ENCODE results near the gene RAPGEF6.
A peak's percentile ranks its signal among the peaks of the same experiment; 100 is the strongest.
"Not testable (repeated sequence)": the region's sequence is repeated elsewhere in the genome, so short reads cannot be mapped to it uniquely, and the experiment has no call there.

RAPGEF6 gene, protein sequence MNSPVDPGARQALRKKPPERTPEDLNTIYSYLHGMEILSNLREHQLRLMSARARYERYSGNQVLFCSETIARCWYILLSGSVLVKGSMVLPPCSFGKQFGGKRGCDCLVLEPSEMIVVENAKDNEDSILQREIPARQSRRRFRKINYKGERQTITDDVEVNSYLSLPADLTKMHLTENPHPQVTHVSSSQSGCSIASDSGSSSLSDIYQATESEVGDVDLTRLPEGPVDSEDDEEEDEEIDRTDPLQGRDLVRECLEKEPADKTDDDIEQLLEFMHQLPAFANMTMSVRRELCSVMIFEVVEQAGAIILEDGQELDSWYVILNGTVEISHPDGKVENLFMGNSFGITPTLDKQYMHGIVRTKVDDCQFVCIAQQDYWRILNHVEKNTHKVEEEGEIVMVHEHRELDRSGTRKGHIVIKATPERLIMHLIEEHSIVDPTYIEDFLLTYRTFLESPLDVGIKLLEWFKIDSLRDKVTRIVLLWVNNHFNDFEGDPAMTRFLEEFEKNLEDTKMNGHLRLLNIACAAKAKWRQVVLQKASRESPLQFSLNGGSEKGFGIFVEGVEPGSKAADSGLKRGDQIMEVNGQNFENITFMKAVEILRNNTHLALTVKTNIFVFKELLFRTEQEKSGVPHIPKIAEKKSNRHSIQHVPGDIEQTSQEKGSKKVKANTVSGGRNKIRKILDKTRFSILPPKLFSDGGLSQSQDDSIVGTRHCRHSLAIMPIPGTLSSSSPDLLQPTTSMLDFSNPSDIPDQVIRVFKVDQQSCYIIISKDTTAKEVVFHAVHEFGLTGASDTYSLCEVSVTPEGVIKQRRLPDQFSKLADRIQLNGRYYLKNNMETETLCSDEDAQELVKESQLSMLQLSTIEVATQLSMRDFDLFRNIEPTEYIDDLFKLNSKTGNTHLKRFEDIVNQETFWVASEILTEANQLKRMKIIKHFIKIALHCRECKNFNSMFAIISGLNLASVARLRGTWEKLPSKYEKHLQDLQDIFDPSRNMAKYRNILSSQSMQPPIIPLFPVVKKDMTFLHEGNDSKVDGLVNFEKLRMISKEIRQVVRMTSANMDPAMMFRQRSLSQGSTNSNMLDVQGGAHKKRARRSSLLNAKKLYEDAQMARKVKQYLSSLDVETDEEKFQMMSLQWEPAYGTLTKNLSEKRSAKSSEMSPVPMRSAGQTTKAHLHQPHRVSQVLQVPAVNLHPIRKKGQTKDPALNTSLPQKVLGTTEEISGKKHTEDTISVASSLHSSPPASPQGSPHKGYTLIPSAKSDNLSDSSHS (N-terminal part only)

DNA sequence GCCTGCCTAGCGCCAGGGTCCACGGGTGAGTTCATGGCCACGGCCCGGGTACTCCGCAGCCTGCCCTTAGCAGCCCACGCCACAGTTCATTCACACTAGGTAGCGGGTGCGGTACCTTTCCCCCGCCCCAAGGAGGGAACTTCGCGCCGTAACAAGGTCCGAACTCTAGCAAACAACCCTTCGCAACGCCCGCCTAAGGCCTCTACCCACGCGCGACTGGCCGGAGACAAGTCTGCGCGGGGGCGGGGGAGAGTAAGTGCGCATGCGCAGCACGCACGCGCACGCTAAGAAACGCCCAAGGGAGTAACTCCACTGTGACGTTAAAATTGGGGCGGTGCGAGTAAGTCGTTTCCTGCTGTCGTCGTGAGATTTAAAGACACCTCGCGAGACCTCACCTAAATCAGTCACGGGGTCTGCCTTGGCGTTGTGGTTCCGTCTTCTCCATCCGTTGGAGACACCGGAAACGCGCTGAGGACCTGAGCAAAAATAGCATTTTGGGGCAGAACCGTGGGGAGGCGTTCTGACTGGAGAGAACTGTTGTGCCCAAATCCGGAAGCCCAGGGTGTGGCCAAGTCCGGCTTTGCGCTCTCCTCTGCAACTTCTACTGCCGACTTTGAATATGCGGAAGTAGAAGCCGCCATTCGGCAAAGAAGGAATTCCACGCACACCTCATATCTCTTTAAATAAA lies at the start of gene RAPGEF6:
Gene RAPGEF6 (minus strand): TSS at position 234 of the 688 bp plus-strand sequence. CDS start 199 bp downstream, at position 35.
- no peaks in the 10 kb centered on the region for H3K27me3 Mint-ChIP-seq (ENCODE audit: low read depth)
- peaks cover 22% of the 10 kb centered on the region for H3K4me1 Mint-ChIP-seq (ENCODE audit: low read depth)
- H3K4me3 Mint-ChIP-seq: peak within 1 kb of the TSS; percentile 96
- H3K27ac Mint-ChIP-seq: peak within 1 kb of the TSS; percentile 97
- H3K36me3 Mint-ChIP-seq (ENCODE audit: low read depth): peaks cover 7% of the 10 kb centered on the region
- H3K9me3 Mint-ChIP-seq: no peaks in the 10 kb centered on the region

DNA sequence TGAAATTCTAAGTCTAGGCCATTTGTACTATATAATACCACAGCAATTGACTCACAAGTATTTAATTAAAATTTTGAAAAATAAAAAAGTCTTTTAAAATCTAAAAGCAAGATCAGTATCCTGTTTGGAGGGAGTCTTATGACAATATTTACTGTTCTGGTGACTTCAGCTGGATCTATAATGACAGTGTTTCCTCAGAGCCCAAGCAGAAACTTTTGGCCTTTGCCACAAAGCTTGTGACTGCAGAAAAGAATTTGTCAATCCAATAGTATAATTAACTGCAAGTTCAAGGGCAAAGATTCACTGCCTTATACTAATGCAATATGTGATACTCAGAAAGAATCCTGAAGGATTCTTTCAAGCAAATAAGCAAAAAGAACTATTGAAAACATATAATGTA lies 49.6 kb upstream of the RAPGEF6 start:
- Mint-ChIP-seq H3K27ac (no peak overlapping the region), H3K27me3 (ENCODE audit: low read depth) (no peaks in the 10 kb centered on the region), H3K36me3 (ENCODE audit: low read depth) (peaks cover 22% of the 10 kb centered on the region), H3K4me3 (no peak overlapping the region), H3K9me3 (peaks cover 4% of the 10 kb centered on the region), H3K4me1 (ENCODE audit: low read depth) (peaks cover 3% of the 10 kb centered on the region)

DNA sequence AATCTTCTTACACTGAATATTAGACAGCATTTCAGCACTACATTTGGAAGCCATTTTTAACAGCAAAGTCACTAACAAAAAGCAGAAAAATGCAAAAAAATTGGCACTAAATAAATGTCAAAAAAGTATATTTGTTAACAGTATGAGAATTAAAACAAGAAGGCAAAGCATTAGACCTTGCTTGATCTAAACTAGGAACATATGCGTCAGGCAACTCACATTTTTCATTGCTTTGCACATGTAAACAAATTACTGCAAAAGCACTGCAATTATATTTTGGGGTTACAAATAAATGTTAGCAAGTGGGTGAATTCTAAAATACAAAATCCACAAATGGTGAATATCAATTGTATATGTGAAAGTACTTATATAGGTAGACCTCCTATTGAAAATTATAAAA lies 49.0 kb upstream of the RAPGEF6 start:
- Mint-ChIP-seq H3K4me3 (no peak overlapping the region), H3K9me3 (no peaks in the 10 kb centered on the region), H3K36me3 (ENCODE audit: low read depth) (peaks cover 20% of the 10 kb centered on the region), H3K27ac (no peak overlapping the region), H3K27me3 (ENCODE audit: low read depth) (no peaks in the 10 kb centered on the region), H3K4me1 (ENCODE audit: low read depth) (peaks cover 3% of the 10 kb centered on the region)

DNA sequence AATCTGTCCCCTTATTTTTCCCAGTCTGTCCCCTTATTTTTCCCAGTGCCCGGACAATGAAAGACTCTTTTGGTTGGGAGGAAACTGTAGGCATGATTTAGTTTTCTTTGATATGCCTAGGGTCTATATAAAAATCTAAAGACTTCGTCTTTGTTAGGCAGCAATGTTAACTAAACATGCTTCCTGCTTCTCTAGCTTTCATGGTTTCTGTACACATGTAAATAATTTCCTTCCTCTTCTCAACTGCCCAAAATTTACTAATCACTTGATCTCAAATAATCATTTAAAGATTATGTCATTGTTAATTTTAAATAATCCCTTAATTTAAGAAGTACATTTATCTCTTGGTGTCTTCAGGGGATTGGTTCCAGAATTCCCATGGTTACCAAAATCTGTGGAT lies 47.8 kb upstream of the RAPGEF6 start:
- Mint-ChIP-seq H3K4me1 (ENCODE audit: low read depth) (no peaks in the 10 kb centered on the region), H3K27ac (no peak overlapping the region), H3K27me3 (ENCODE audit: low read depth) (no peaks in the 10 kb centered on the region), H3K9me3 (no peaks in the 10 kb centered on the region), H3K36me3 (ENCODE audit: low read depth) (peaks cover 19% of the 10 kb centered on the region), H3K4me3 (no peak overlapping the region)

DNA sequence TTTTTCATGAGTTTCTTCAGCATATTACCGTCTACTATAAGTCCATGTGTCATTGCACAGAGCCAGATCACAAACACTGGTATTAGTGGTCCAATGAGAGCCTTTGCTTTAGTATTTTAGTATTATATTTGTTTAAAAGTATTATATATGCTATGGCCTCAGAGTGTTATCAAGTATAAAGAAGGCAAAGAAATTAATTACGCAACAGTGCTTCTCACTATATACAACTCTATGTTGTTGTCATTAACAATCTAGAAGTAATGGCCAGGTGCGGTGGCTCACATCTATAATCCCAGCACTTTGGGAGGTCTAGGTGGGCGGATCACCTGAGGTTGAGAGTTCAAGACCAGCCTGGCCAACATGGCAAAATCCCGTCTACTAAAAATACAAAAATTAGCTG lies 47.1 kb upstream of the RAPGEF6 start:
- Mint-ChIP-seq H3K27me3 (ENCODE audit: low read depth) (no peaks in the 10 kb centered on the region), H3K36me3 (ENCODE audit: low read depth) (peaks cover 25% of the 10 kb centered on the region), H3K4me1 (ENCODE audit: low read depth) (peaks cover 3% of the 10 kb centered on the region), H3K4me3 (no peak overlapping the region), H3K9me3 (no peaks in the 10 kb centered on the region), H3K27ac (no peak overlapping the region)

DNA sequence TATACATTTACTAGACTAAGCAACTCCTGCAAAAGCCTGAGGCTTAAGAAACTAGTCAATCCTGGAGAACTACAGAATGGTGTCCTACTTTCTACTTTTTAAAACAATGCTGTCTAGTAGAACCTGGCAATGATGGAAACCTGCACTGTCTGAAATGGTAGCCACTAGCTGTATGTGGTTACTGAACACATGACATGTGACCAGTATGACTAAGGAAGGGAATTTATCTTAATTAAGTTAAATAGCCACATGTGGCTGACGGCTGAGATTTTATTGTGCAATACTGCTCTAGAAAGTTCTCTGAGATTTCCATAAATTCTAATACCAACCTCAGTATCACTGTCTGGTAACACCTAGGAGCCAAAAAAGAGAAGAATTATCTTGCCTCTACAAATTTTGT lies 44.9 kb upstream of the RAPGEF6 start:
- Mint-ChIP-seq H3K4me1 (ENCODE audit: low read depth) (peaks cover 8% of the 10 kb centered on the region), H3K4me3 (no peak overlapping the region), H3K27ac (no peak overlapping the region), H3K36me3 (ENCODE audit: low read depth) (peaks cover 41% of the 10 kb centered on the region), H3K27me3 (ENCODE audit: low read depth) (no peaks in the 10 kb centered on the region), H3K9me3 (no peaks in the 10 kb centered on the region)

DNA sequence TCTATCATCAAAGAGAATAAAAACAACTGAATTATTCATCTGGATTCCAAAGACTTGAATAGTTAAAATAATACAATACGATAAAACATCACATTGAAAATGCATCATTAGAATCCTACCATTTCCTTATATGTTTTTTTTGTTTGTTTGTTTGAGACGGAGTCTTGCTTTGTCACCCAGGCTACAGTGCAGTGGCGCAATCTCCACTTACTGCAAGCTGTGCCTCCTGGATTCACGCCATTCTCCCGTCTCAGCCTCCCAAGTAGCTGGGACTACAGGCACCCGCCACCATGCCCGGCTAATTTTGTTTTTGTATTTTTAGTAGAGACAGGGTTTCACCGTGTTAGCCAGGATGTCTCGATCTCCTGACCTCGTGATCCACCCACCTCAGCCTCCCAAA lies 43.2 kb upstream of the RAPGEF6 start:
- not testable (repeated sequence) for H3K27me3 Mint-ChIP-seq (ENCODE audit: low read depth); H3K27ac Mint-ChIP-seq; H3K4me3 Mint-ChIP-seq; H3K9me3 Mint-ChIP-seq
- peaks cover 17% of the 10 kb centered on the region for H3K4me1 Mint-ChIP-seq (ENCODE audit: low read depth)
- H3K36me3 Mint-ChIP-seq (ENCODE audit: low read depth): peaks cover 50% of the 10 kb centered on the region

DNA sequence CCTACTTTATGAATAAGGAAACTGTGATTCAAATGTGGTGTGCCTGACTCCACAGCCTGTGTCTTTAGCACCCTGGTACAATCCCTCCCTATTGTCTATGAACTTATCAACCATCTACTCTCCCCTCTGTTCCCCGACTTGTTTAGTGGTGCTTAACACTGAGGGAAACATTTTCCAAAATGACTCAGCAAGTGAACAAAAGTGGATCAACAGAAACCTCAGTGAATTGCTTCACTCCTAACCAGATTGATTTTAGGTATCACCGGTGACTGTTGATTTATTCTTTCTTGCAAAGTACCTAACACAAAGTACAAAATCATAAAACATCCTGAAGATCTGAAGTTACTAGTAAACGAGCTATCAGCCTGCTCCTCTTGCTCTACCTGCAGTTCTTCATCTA lies 42.1 kb upstream of the RAPGEF6 start:
- Mint-ChIP-seq H3K4me3 (no peak overlapping the region), H3K27me3 (ENCODE audit: low read depth) (no peaks in the 10 kb centered on the region), H3K4me1 (ENCODE audit: low read depth) (peaks cover 22% of the 10 kb centered on the region), H3K27ac (no peak overlapping the region), H3K9me3 (no peaks in the 10 kb centered on the region), H3K36me3 (ENCODE audit: low read depth) (peaks cover 53% of the 10 kb centered on the region)

DNA sequence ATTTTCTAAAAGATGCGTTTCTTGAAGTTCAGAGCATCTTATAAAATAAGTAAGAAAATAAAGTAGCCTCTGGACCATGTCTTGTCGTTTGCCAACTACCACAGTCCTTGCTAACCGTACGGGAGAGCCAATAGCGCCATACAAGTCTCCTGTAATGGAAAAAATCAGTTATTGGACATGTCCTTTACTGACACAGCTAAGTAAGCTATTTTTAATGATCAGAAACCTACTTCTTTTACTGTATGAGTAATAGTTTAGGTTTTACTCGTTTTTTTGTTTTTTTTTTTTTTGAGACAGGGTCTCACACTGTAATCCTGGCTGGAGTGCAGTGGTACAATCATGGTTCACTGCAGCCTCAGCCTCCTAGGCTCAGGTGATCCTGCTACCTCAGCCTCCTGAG lies 37.7 kb upstream of the RAPGEF6 start:
- Mint-ChIP-seq H3K4me1 (ENCODE audit: low read depth) (peaks cover 34% of the 10 kb centered on the region), H3K27ac (no peak overlapping the region), H3K27me3 (ENCODE audit: low read depth) (no peaks in the 10 kb centered on the region), H3K9me3 (no peaks in the 10 kb centered on the region), H3K4me3 (no peak overlapping the region), H3K36me3 (ENCODE audit: low read depth) (peaks cover 66% of the 10 kb centered on the region)

DNA sequence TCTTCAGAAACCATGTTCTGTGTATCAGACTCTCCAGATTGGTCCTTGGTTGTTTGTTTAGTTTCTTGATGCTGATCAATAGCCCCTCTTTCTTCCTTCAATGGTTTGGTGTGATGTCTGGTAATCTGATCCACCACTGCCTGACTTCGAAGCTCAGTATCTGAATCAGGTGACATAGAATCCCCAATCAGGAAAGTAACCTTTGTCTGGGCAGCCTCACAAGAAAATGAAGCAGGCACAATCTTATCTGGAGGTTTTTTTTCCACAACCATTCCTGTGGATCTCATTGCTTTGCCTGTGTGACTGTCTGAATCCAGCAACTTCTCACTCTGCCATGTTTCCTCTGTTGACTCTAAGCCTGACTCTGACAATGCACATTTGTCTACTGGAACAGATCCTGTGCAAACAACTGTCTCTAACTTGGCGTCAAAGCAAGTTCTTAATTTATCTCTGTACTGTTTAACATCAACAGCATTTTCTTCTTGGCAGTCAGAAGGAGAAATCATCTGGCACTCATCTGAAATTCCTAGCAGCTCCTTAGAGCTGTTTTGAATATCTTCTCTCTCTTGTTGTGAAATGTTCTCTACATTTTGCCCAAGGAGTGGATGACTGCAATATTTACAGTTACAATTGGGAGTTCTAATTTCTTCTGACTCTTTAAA lies 37.1 kb upstream of the RAPGEF6 start:
- Mint-ChIP-seq H3K36me3 (ENCODE audit: low read depth) (peaks cover 62% of the 10 kb centered on the region), H3K27me3 (ENCODE audit: low read depth) (no peaks in the 10 kb centered on the region), H3K9me3 (no peaks in the 10 kb centered on the region), H3K27ac (no peak overlapping the region), H3K4me3 (no peak overlapping the region), H3K4me1 (ENCODE audit: low read depth) (peaks cover 31% of the 10 kb centered on the region)

DNA sequence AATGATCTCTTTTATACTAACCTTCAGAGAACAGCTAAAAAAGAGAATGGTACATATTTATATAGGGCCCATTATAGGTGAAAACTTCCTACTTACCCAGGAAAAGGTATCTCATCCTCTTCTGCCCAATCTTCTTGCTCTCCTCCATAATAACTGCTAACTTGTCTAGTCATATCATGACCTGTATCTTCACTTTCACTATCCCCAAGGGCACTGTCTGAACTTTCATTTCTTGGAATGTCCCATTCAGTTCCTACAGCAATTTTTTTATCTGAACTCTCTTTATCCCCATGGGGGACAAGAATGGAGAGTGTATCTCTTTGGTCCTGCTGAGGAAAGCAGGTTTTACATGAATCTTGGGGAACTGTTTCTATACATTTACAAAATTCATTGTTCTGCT lies 36.4 kb upstream of the RAPGEF6 start:
- no peaks in the 10 kb centered on the region for H3K27me3 Mint-ChIP-seq (ENCODE audit: low read depth)
- H3K4me3 Mint-ChIP-seq: no peak overlapping the region
- H3K9me3 Mint-ChIP-seq: no peaks in the 10 kb centered on the region
- H3K27ac Mint-ChIP-seq: no peak overlapping the region
- peaks cover 55% of the 10 kb centered on the region for H3K36me3 Mint-ChIP-seq (ENCODE audit: low read depth)
- peaks cover 30% of the 10 kb centered on the region for H3K4me1 Mint-ChIP-seq (ENCODE audit: low read depth)

DNA sequence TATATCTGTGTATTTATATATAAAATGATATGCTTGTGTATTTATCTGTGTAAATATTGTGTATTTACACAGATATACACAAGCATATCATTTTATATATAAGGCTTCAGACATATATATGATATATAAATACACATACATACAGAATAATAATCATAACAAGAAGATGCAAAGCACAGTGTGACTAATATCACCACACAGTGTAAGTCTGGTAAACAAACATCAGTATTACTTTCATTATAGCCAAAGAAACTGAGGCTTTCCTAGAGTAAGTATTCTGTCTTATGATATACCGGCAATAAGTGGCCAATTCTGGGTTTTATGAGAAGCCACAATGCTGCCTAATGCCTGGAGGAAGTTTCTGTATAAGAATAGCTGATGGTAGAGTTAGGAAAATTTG lies 29.9 kb upstream of the RAPGEF6 start:
- Mint-ChIP-seq H3K27me3 (ENCODE audit: low read depth) (no peaks in the 10 kb centered on the region), H3K9me3 (peaks cover 11% of the 10 kb centered on the region), H3K4me1 (ENCODE audit: low read depth) (no peaks in the 10 kb centered on the region), H3K27ac (no peak overlapping the region), H3K4me3 (no peak overlapping the region), H3K36me3 (ENCODE audit: low read depth) (peaks cover 48% of the 10 kb centered on the region)

DNA sequence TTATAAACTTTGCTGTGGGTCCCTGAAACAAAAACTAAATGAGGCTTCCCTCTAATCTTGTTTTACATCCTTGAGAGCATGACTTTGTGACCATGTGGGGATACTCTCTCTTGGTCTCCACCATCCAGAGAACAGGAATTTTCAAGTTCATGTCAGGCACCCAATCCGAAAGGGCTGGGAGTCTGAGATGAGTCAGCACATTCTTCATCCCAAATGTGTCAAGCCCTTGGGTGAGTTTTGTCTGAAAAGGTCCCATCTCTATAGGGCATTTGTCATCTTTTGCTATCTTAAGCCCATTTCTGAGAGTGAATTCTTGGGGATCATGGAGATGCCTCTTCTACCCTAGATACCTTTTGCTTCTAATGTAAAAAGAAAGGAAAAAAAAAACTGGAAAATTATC lies 26.9 kb upstream of the RAPGEF6 start:
- H3K4me1 Mint-ChIP-seq (ENCODE audit: low read depth): peaks cover 4% of the 10 kb centered on the region
- peaks cover 51% of the 10 kb centered on the region for H3K36me3 Mint-ChIP-seq (ENCODE audit: low read depth)
- H3K27ac Mint-ChIP-seq: no peak overlapping the region
- H3K27me3 Mint-ChIP-seq (ENCODE audit: low read depth): no peaks in the 10 kb centered on the region
- H3K9me3 Mint-ChIP-seq: peaks cover 20% of the 10 kb centered on the region
- no peak overlapping the region for H3K4me3 Mint-ChIP-seq

Data from T-helper 1 cell treated with Interleukin-12 subunit alpha and Interleukin-12 subunit beta and Interleukin-4 antibody, amounts not matched to agents 30 μg/mL and 1 μg/mL, for 36 hours (primary cell).